Omental fat pad (tissue), 4 donors: ENCODE data around the gene NSD1. TPM values are rescaled to one million over a fixed set of nuclear protein-coding genes. Genes with fewer than 3 reads are reported as not detected.
"Not testable (repeated sequence)": the region's sequence is repeated elsewhere in the genome, so short reads cannot be mapped to it uniquely, and the experiment has no call there.

ENCODE experiments used
- ATAC-seq: fragments of 150-250 bp; one replicate; pipeline ENCODE4 v1.9.1; 2016; ENCODE audit warnings: mild to moderate bottlenecking, moderate library complexity; ENCODE audit not compliant: low FRiP score
- DNase-seq: peaks from one replicate; pipeline ENCODE4 v3.0.0-alpha.2; 2019; ENCODE audit warnings: low spot score
- CTCF ChIP-seq, 3 donors: fragments of 450-650 bp; IDR thresholded peaks; one replicate each; pipeline ENCODE4 v1.5.1; 2016 to 2017; ENCODE audit warnings: antibody characterized with exemption in 3 of 3, mild to moderate bottlenecking in 3 of 3, moderate library complexity in 2 of 3
- total RNA-seq, 4 donors: library from RNA; depleted of rRNA; stranded (reverse); fragments of >200 nt; gene quantifications; one replicate each; pipeline ENCODE4 v1.1.0, GENCODE V29; 2016

NSD1 gene
- total RNA-seq, 4 donors from 2014 or later: 32.3 to 52.6 (median 36.1) TPM

GRCh38 chr5:177142098-177142611 lies 8.6 kb downstream of the NSD1 start:
- no peak for TF ChIP-seq CTCF (IDR thresholded peaks at IDR 0.05)
- no peak for ATAC-seq

GRCh38 chr5:177142778-177143177 lies 9.2 kb downstream of the NSD1 start:
- ATAC-seq: no peak
- TF ChIP-seq CTCF (IDR thresholded peaks at IDR 0.05): no peak

More at GRCh38 chr5:177142098-177142611, 8.6 kb downstream of the NSD1 start:
- DNase-seq: no peak

GRCh38 chr5:177146891-177147638 lies 13.5 kb downstream of the NSD1 start:
- TF ChIP-seq CTCF (IDR thresholded peaks at IDR 0.05): no peak
- ATAC-seq (no peak), DNase-seq (no peak)

More at GRCh38 chr5:177142778-177143177, 9.2 kb downstream of the NSD1 start:
- no peak for DNase-seq

- ATAC-seq, DNase-seq: not testable (repeated sequence)
Observed at GRCh38 chr5:177150061-177150460, 16.5 kb downstream of the NSD1 start.

- no peak for TF ChIP-seq CTCF (IDR thresholded peaks at IDR 0.05)
- DNase-seq (no peak), ATAC-seq (no peak)
Observed at GRCh38 chr5:177154003-177154643, 20.6 kb downstream of the NSD1 start.

GRCh38 chr5:177162379-177162778 lies 28.8 kb downstream of the NSD1 start:
- ATAC-seq (no peak), DNase-seq (no peak)
- no peak for TF ChIP-seq CTCF (IDR thresholded peaks at IDR 0.05)

- no peak for TF ChIP-seq CTCF (IDR thresholded peaks at IDR 0.05)
- DNase-seq (no peak), ATAC-seq (no peak)
Observed at GRCh38 chr5:177163500-177163899, 29.9 kb downstream of the NSD1 start.
